Non-pigmented ciliary epithelial cell (primary cell): ENCODE measurements around the gene HNF1A.
"Not testable (repeated sequence)": the region's sequence is repeated elsewhere in the genome, so short reads cannot be mapped to it uniquely, and the experiment has no call there.

Source experiments
- DNase-seq: peaks from one replicate; pipeline ENCODE4 v3.0.0-alpha.2; 2010; ENCODE audit warnings: low read depth

HNF1A gene

DNA sequence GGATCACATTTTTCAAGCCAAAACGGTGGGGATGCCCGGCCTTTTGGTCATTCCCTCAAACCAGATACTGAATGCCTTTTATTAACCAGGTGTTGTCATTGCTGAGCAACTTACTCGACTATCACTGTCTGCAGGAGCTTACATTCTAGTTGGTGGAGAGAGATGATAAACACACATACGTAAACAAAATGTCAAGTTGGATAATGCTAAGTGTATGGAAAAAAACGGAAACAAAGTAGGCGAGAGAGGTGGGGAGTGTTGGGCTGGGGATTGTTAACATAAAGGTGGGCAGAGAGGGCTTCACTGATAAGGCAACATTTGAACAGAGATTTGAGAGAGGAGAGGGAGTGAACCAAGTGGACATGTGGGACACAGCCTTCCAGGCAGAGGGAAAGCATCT lies 33.5 kb downstream of the HNF1A start:
- DNase-seq: no peak

DNA sequence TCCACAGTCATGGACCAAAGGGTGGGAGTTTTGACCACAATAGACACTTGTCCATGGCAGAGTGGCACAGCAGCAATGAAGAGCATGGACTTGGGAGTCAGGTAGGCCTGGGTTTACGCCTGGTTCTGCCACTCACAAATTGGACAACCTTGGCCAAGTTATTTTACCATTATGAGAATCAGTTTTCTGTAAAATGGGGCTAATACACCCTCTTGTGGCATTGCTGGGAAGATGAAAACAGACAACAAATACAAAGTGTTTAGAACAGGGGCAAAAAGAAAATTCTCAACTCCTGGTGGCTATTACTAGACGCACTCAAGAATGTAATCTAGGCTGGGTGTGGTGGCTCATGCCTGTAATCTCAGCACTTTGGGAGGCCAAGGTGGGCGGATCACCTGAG lies 35.4 kb downstream of the HNF1A start:
- DNase-seq: no peak

DNA sequence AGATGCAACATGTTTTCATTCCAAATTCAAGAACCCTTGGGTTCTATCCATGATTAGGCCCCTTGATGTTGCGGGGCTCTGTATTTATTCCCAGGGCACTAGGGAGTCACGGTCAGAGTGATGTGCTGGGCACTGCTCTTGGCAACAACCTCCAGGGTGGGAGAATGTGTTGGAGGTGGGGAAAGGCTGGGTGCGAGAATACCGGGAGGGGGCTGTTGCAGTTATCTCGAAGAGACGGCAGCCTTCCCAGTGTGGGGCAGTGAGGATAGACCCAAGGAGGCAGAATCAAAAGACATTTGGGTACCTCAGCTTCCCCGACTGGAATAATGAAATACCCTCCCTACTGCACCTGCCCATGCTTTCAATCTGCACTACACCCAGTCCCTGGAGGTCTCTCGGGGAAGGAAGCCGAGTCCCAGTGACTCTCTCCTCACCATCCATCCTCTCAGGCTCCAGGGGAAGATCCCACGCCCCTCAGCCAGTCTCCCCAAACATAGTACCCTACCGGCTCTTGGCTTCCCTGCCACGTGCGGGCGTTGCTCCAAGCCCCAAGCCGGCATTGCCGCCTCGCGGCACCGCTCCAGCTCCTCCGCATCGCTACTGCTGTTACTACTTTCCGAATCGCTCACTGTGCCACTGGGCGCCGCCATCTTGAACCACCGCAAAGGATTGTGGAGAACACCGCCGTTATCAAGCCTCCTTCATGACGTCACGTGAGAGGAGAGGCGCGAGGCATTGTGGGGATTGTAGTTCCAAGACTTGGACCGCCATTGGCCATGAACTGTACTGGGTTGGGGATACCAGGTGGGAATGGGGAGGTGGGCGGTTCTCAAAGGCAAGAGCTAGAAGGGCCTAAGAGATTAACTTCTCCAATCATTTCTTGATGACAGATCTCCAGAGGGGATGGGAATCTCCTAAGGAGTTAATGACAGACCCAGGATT lies 37.8 kb downstream of the HNF1A start, which contains the start of gene C12orf43:
Gene C12orf43, minus strand, starts transcription at position 663 of the 942 bp plus-strand sequence. Its CDS starts 13 bp downstream, at position 650.
- DNase-seq: peak; percentile 63

DNA sequence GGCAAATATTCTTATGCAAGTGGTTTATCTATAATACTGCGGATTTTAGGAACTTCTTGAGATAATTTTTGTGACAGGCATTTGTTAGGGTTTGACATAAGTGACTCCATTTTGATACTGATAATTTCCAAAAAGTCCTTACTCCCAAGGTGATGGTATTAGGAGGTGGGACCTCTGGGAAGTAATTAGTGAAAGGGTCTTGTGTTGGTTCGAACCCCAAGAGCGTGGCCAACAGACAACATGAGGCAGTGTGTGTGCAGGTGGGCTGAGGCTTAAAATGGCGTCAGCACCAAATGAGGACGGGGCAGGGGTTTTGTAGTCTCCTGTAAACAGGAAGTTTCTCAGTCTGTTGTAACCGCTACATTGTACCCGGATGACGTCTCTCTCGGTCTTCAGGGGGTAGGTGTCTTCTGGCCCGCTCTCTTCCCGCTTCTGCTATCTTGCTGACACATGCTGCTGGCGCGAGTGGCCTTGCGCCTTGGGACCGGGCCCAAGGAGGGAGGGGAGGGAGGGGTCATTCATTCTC lies 39.7 kb downstream of the HNF1A start:
- DNase-seq: no peak

DNA sequence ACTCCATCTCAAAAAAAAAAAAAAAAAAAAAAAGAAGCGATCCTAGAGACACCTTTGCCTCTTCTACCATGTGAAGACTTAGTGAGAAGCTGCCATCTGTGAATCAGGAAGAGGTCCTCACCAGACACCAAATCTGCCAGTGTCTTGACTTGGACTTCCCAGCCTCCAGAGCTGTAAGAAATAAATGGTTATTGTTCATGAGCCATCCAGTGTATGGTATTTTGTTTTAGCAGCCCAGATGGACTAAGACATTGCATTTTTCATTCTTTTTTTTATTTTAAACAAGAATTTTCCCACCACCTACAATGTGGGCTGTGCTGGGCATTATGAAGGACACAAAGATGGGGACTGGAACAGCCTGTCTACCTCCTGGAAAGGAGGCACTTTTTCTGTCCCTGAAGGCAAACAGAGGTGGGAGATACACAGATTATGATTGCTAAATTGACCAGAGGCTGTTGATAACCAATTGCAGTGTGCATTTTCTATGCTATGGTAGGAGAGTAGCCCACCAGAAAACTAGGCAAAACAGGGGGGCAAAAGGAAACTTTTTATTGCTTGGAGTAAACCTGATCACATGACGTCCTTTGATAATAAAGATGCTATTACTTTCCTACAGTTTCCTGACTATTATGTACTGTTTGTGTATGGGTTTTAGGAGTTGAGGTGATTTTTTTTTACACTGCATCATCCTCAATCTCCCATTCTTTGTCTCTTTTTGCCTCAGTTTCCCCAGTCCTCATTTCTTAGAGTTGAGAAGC lies 40.7 kb downstream of the HNF1A start:
- DNase-seq: no peak

DNA sequence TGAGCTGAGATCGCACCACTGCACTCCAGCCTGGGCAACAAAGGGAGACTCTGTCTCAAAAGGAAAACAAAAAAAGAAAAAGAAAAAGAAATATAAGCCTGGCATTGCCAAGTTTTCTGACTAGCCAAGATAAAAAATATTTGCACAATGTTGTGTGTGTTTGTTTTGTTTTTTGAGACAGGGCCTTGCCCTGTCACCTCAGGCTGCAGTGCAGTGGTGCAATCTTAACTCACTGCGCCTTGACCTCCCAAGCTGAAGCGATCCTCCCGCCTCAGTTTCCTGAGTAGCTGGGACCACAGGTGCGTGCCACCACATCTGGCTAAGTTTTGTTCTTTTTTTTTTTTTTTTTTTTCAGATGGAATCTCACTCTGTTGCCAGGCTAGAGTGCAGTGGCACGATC lies 43.4 kb downstream of the HNF1A start:
- DNase-seq: no peak

DNA sequence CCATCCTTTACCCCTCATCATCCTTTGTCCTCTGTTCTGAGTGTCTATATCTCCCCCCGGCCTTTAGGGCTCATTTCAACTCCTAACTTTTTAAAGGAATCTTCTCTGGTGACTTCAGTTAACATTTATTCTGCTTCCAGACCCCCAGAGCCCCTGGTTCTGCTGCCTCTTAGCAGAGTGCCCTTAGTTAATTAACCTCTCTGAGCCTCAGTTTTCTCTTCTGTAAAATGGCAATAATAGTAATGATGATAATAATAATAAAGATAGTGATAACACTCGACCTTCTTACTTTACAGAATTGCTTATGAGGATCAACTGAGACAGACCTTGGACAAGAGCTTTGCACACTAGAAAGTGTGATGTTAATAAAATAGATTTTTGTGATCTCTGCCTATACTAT lies 44.4 kb downstream of the HNF1A start:
- DNase-seq: no peak

DNA sequence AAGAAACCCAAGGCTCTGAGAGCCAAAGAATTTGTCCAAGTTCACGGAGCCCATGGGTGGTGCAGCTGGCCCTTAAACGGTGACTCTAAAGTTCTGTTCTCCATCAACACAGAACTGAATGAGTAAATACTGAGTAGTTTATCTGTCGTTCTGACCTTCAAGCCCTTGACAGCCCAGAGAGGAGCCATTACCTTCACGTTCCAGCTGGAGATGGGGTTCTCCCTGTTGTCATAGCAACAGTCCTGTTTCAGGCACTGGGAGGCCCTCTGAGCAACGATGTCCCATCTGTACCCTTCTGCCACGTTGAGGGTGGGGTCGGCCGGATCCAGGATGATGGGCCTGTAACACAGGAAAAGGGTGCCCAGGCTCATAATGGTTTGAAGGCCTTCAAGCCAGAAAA lies 45.5 kb downstream of the HNF1A start:
- DNase-seq: no peak

DNA sequence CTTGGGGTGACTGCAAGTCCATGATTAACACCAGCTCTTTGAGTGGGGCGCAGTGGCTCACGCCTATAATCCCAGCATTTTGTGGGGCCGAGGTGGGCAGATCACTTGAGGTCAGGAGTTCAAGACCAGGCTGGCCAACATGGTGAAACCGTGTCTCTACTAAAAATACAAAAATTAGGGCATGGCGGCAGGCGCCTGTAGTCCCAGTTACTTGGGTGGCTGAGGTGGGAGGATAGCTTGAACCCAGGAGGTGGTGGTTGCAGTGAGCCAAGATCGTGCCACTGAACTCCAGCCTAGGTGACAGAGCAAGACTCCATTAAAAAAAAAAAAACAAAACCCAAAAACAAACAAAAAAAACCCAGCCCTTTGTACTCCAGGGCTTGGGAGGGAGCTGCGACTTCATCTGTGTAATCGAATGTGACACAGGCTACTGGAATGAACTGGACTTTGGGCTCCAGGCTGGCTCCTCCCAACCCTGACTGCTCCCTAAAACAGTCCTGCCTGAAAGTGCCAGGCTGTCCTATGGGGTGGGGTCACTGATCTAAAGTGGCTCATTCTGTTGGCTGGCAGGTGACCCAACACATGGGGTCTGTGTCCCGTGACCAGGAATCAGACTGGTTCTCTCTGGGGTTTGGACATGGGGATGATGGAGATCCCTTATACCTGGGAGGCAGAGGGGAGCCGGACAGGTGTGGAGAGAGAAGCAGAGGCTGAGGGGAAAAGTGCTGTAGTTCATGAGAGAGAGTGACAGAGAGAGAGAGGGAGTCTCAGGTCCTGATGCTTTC lies 47.3 kb downstream of the HNF1A start:
- DNase-seq: no peak

DNA sequence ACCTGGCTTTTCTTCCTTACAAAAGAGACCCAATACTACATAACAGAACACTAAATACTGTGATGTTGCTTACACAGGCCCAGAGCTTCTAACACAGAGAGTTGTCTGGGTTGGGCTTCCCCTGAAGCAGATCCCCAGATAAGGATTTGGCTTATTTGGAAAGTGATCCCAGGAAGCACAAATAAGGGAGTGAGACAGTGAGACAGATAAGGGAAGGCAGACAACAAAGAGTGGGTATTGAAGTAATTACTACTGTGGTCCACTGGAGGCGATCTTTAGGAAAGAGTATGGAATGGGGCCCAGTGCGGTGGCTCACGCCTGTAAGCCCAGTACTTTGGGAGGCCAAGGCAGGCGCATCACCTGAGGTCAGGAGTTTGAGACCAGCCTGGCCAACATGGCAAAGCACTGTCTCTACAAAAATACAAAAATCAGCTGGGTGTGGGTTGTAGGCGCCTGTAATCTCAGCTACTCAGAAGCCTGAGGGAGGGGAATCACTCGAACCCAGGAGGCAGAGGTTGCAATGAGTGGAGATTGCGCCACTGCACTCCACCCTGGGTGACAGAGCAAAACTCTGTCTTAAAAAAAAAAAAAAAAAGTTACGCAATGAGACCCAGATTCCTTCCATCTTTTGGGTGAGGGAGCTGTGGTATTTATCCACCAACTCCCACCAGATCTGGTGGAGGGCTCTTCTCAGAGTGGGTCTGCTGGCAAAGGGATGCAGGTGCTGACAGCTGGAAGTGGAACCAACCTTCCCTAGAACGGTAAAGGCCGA lies 48.1 kb downstream of the HNF1A start:
- no peak for DNase-seq

DNA sequence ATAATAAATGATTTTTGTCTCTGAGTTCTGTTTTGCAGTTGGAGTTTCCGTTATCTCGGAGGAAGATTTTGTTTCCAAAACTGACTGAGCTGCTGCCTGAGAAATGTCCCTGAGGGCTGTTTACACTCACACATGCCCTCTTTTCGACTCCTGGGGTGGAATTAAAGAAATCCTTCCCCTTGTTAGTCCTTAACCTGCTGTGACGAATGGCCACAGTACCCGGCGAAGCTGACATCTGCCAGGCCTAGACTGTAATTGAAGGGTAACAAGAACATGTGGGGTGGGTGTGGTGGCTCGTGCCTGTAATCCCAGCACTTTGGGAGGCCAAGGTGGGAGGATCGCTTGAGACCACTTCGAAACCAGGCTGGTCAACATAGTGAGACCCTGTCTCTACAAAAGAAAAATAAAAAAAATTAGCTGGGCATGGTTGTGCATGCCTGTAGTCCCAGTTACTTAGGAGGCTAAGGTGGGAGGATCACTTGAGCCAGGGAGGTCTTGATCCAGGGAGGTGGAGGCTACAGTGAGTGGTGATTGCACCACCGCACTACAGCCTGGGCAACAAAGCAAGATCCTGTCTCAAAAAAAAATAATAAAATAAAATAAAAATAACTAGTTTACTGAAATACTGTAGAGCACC lies 52.4 kb downstream of the HNF1A start:
- DNase-seq: no peak

DNA sequence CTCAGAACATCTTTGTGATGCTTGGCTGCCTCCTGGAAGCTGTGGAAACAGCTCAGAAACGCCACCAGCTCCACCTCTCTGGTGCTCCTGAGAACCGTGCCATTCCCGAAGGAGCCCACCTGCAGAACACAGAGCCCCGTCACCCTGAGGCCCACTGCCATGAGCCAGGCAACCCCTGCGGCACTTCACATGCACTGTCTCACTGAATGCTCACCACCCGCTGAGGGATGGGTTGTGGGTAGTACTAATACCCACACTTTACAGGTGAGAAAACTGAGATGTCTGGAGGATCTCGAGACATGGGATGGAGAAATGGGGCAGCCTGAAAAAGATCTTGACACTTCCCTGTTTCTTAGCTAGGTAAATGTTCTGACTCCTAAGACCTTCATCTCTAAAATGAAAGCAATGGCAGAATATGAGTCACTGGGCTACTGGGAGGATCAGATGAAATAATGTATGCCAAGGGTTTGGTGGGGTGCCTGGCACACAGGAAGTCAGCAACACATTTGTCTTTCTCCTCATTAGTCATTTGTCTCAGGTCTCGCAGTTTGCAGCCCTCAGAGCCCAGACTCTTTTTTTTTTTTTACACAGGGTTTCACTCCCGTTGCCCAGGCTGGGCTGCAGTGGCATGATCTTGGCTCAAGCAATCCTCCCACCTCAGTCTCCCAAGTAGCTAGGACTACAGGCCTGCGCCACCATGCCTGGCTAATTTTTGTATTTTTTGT lies 55.4 kb downstream of the HNF1A start:
- DNase-seq: no peak

DNA sequence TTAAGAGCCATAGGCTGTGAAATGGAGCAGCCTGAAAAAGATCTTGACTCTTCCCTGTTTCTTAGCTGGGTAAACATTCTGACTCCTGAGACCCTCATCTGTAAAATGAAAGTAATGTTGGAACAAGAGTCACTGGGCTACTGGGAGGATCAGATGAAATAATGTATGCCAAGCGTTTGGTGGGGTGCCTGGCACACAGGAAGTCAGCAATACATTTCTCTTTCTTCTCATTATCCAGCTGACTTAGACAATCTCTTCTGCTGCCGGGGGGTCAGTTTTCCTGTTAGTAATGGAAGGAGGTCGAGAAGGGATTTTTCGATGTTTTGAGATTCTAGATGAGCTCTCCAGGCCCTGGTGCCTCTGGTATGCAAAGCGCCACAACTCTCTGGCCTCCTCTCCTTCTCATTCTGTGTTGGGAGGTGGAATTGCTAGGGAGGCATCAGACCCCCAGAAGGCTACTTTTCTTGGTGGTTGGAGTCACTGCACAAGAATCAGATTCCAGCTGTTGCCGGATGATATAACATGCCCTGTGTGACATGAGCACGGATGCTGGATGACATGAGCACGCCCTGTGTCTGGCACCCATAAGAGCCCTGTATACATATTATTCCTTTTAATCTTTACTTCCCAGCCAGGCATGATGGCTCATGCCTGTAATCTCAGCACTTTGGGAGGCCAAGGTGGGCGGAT lies 56.4 kb downstream of the HNF1A start:
- DNase-seq: no peak

DNA sequence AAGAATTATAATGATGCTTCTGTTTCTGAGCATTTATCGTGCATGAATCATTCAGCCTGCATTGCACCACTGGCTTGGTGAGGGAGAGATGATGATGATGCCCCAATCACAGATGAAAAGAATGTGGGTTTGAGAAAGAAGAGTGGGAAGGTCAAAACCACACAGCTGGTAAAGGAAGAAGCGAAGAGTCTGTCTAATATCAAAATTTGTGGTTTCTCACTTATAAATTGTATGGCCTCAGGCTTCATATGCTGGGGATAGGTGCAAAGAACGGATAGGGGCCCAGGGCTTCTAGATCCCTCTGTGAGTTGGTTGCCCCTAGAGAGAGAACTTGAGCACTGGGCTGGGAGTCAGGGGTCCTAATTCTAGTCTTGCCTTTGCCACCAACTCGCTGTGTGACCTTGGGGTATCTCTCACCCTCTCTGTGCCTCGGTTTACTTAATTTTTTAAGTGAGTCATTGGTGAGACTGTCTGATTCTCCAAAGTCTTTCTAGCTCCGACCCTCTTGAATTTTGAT lies 58.5 kb downstream of the HNF1A start:
- DNase-seq: peak; percentile 31

DNA sequence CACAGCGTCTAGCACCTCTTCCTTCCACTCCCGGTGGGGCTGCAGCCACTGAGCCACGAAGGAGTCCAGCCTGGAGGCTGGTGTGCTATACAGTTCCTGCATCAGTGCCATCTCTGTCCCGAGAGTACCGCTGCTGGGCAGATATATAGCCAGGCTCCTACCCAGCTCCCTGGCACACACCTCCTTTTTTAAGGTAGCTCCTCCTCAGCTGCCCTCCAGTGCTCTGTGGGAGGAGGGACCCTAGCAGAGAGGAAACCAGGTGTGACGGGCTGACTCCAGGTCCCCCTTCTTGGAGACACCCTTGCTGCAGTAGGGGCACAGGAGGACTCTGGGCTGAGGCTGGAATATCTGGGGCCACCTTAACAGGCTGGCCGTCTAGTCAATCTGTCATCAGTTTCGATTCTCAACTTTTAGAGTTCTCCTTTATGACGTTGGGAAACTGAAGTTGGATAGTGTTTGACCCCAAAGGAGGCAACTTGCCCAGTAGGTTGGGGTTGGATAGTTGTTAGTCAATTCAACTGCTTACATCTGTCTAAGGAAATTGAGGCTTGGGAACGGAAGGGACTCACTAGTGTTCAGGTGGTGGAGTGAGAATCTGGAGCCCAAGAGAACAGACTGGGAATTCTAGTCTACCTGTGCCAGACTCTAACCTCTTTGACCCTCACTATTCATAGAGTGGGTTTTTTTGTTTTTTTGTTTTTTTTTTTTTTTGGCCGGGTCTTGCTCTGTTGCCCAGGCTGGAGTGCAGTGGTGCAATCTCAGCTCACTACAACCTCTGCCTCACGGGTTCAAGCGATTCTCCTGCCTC lies 60.7 kb downstream of the HNF1A start, which contains the start of gene OASL:
Gene OASL, minus strand, starts transcription at position 386 of the 808 bp plus-strand sequence. Its CDS starts 275 bp downstream, at position 111.
- no peak for DNase-seq

DNA sequence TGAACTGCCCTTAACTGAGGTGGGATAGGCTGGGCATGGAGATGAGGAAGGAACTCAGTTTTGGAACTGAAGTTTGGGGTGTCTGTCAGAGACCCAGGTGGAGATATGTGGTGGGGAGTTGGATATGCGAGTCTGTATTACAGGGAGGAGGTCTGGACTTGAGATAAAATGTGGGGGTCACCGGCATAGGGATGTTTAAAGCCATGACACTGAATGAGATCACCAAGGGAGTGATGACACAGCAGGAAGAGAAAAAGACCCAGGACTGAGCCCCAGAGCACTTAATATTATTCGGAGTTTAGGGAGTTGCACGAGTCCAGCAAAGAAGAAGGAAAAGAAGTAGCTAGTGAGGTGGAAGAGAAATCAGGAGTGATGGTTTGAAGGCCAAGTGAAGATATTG lies 64.7 kb downstream of the HNF1A start:
- no peak for DNase-seq

DNA sequence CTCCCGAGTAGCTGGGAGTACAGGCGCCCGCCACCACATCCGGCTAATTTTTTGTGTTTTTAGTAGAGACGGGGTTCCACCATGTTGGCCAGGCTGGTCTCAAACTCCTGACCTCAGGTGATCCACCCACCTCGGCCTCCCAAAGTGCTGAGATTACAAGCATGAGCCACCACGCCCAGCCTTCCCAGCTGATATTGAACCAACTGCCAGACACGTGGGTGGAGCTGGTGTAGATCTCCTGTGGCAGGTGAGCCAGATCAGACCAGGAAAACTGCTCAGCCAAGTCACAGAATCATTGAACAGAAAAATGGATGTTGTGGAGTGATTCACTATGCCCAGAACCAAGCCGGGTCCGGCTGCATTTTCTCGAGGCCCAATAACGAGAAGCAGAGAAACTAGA lies 69.1 kb downstream of the HNF1A start:
- DNase-seq: not testable (repeated sequence)

DNA sequence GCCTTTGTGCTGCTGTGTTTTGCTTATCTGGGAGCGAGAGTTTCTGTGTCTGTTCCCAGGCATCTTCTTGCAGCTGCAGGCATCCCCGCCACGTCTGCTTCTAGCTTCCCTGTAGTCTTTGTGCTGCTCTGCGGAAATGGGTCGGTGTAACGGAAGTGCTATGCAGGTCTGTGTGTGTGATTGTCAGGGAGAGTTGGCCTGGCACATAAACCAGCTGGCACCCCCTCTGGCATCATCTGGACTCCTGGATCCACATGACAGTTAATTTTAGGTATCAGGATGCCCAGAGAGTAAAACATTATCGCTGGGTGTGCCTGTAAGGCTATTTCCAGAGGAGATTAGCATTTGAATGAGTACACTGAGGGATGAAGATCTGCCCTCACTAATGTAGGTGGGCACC lies 70.1 kb downstream of the HNF1A start:
- DNase-seq: no peak
